ENCODE results near the gene PLCXD3.

The PLCXD3 gene

DNA sequence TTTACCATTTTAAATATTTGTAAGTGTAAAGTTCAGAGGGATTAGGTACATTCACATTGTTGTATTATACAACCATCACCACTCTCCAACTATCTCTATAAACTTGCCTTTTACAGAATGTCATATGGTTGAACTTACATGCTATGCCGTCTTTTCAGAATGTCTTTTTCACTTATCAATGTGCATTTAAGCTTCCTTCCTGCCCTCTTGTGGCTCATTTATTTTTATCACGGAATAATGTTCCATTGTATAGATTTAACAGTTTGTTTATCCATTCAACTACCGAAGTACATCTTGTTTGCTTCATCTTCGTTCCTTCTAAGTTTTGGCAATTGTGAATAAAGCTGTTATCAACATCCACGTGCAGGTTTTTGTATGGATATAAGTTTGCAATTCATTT lies 163.8 kb downstream of the PLCXD3 start:
- no peaks in the 10 kb centered on the region for H3K36me3 ChIP-seq (ENCODE audit: insufficient read depth, low read length)
- H2AFZ ChIP-seq (ENCODE audit: low read length): no peak overlapping the region
- H3K4me1 ChIP-seq (ENCODE audit: insufficient read depth, low read length, poor library complexity, severe bottlenecking): no peaks in the 10 kb centered on the region
- TF ChIP-seq, protein P1, sequence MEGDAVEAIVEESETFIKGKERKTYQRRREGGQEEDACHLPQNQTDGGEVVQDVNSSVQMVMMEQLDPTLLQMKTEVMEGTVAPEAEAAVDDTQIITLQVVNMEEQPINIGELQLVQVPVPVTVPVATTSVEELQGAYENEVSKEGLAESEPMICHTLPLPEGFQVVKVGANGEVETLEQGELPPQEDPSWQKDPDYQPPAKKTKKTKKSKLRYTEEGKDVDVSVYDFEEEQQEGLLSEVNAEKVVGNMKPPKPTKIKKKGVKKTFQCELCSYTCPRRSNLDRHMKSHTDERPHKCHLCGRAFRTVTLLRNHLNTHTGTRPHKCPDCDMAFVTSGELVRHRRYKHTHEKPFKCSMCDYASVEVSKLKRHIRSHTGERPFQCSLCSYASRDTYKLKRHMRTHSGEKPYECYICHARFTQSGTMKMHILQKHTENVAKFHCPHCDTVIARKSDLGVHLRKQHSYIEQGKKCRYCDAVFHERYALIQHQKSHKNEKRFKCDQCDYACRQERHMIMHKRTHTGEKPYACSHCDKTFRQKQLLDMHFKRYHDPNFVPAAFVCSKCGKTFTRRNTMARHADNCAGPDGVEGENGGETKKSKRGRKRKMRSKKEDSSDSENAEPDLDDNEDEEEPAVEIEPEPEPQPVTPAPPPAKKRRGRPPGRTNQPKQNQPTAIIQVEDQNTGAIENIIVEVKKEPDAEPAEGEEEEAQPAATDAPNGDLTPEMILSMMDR (conservative IDR thresholded peaks at IDR 0.05; ENCODE audit: low read length): no peak
- TF ChIP-seq EZH2phosphoT487 (IDR thresholded peaks at IDR 0.05; ENCODE audit: borderline replicate concordance): no peak
- H3K9me2 ChIP-seq (replicated peaks; ENCODE audit: low read depth, low read length): no peaks in the 10 kb centered on the region
- H3K9ac ChIP-seq (ENCODE audit: low read depth, low read length, poor library complexity, severe bottlenecking): no peak overlapping the region
- no peak overlapping the region for H3K4me2 ChIP-seq (ENCODE audit: low read depth, low read length, poor library complexity, severe bottlenecking)
- H3K79me2 ChIP-seq (ENCODE audit: insufficient read depth, low read length): no peaks in the 10 kb centered on the region
- no peaks in the 10 kb centered on the region for H3F3A ChIP-seq (ENCODE audit: low read depth)
- H3K4me3 ChIP-seq (ENCODE audit: low read length, poor library complexity, severe bottlenecking): no peak overlapping the region
- no peaks in the 10 kb centered on the region for H4K20me1 ChIP-seq (ENCODE audit: insufficient read depth, low read length, poor library complexity, severe bottlenecking)
- H3K9me3 ChIP-seq (ENCODE audit: insufficient read depth, low read depth, low read length): no peaks in the 10 kb centered on the region
- no peaks in the 10 kb centered on the region for H3K27me3 ChIP-seq (ENCODE audit: insufficient read depth, low read length, poor library complexity, severe bottlenecking)

- no peak overlapping the region for H3K4me2 ChIP-seq (ENCODE audit: low read depth, low read length, poor library complexity, severe bottlenecking)
- no peaks in the 10 kb centered on the region for H3K9me2 ChIP-seq (replicated peaks; ENCODE audit: low read depth, low read length)
- no peak overlapping the region for H3K4me3 ChIP-seq (ENCODE audit: low read length, poor library complexity, severe bottlenecking)
- no peak overlapping the region for H2AFZ ChIP-seq (ENCODE audit: low read length)
- no peaks in the 10 kb centered on the region for H3K79me2 ChIP-seq (ENCODE audit: insufficient read depth, low read length)
- no peaks in the 10 kb centered on the region for H3K27me3 ChIP-seq (ENCODE audit: insufficient read depth, low read length, poor library complexity, severe bottlenecking)
- no peaks in the 10 kb centered on the region for H3K36me3 ChIP-seq (ENCODE audit: insufficient read depth, low read length)
- H4K20me1 ChIP-seq (ENCODE audit: insufficient read depth, low read length, poor library complexity, severe bottlenecking): no peaks in the 10 kb centered on the region
- H3K9me3 ChIP-seq (ENCODE audit: insufficient read depth, low read depth, low read length): no peaks in the 10 kb centered on the region
- no peak overlapping the region for H3K9ac ChIP-seq (ENCODE audit: low read depth, low read length, poor library complexity, severe bottlenecking)
- H3F3A ChIP-seq (ENCODE audit: low read depth): no peaks in the 10 kb centered on the region
- TF ChIP-seq EZH2phosphoT487 (IDR thresholded peaks at IDR 0.05; ENCODE audit: borderline replicate concordance): no peak
- TF ChIP-seq, protein P1 (conservative IDR thresholded peaks at IDR 0.05; ENCODE audit: low read length): no peak
- H3K4me1 ChIP-seq (ENCODE audit: insufficient read depth, low read length, poor library complexity, severe bottlenecking): no peaks in the 10 kb centered on the region
Observed at GRCh38 chr5:41345295-41345694, 165.1 kb downstream of the PLCXD3 start.

- no peak overlapping the region for H3K9ac ChIP-seq (ENCODE audit: low read depth, low read length, poor library complexity, severe bottlenecking)
- no peaks in the 10 kb centered on the region for H3K79me2 ChIP-seq (ENCODE audit: insufficient read depth, low read length)
- H3K9me3 ChIP-seq (ENCODE audit: insufficient read depth, low read depth, low read length): no peaks in the 10 kb centered on the region
- H2AFZ ChIP-seq (ENCODE audit: low read length): no peak overlapping the region
- no peaks in the 10 kb centered on the region for H3K27me3 ChIP-seq (ENCODE audit: insufficient read depth, low read length, poor library complexity, severe bottlenecking)
- no peak overlapping the region for H3K4me2 ChIP-seq (ENCODE audit: low read depth, low read length, poor library complexity, severe bottlenecking)
- H3K4me1 ChIP-seq (ENCODE audit: insufficient read depth, low read length, poor library complexity, severe bottlenecking): no peaks in the 10 kb centered on the region
- no peaks in the 10 kb centered on the region for H3K9me2 ChIP-seq (replicated peaks; ENCODE audit: low read depth, low read length)
- H3K4me3 ChIP-seq (ENCODE audit: low read length, poor library complexity, severe bottlenecking): no peak overlapping the region
- TF ChIP-seq, protein P1 (conservative IDR thresholded peaks at IDR 0.05; ENCODE audit: low read length): no peak
- no peak for TF ChIP-seq EZH2phosphoT487 (IDR thresholded peaks at IDR 0.05; ENCODE audit: borderline replicate concordance)
- H4K20me1 ChIP-seq (ENCODE audit: insufficient read depth, low read length, poor library complexity, severe bottlenecking): no peaks in the 10 kb centered on the region
- H3K36me3 ChIP-seq (ENCODE audit: insufficient read depth, low read length): no peaks in the 10 kb centered on the region
- H3F3A ChIP-seq (ENCODE audit: low read depth): no peaks in the 10 kb centered on the region
Observed at GRCh38 chr5:41339339-41339738, 171.1 kb downstream of the PLCXD3 start.
